ENCODE measurements around the gene C1orf105.
A peak's percentile ranks its signal among the peaks of the same experiment; 100 is the strongest.
"Not testable (repeated sequence)": the region's sequence is repeated elsewhere in the genome, so short reads cannot be mapped to it uniquely, and the experiment has no call there.

Gene C1orf105

DNA sequence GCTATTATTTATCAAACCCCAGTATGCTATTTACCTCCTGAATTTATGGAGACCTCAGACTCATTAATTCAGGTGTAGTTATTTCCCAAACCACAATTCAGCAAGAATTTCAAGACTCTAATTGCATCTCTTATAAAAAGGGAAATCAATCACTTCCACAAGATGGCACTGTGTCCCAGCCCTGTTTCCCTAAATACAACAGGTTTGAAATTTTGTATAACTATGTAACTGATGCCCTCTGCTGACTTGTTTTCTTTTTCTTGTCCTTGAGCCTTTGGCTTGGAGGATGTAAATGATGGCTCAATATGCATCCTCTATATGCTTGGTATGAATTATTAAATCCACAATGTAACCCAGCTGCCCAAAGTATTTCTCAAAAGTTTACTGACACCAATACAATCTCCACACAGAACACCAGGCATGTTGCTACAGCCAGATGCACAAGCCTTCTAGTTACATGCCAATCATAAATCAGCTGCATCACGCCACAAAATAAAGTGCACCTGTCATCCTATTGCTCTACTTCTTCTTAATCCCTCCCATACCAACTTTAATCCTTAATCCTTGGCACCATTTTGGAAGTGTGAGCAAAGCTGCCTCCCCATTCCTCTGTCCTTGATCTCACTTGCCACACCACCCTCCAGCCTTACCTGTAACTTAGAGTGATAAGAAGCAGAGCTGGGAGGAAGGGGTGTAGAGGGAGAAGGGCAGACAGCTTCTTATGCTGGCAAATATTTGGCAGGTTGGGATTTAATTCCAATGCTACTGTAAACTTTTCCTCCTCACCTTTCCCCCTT is 9.0 kb downstream of the C1orf105 start:
- DNase-seq: peak; percentile 61

DNA sequence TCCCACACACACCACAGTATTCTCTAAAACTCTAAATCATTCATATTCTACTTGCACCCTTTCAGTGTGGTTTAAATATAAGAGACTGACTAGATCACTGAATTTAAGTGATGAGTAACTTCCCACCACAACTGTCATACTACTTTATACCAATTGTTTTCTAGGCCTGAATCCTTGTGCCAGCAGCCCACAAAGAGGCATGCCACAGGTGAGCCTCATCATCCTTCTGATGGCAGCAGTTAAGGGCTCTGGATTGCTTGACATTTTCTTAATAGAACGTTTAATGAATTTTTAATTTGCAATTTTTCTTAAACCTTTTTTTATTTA is 9.6 kb downstream of the C1orf105 start:
- DNase-seq: no peak

GRCh38 chr1:172431204-172431603 is 10.7 kb downstream of the C1orf105 start:
- DNase-seq: no peak

GRCh38 chr1:172431721-172432192 is 11.3 kb downstream of the C1orf105 start:
- DNase-seq: no peak

DNA sequence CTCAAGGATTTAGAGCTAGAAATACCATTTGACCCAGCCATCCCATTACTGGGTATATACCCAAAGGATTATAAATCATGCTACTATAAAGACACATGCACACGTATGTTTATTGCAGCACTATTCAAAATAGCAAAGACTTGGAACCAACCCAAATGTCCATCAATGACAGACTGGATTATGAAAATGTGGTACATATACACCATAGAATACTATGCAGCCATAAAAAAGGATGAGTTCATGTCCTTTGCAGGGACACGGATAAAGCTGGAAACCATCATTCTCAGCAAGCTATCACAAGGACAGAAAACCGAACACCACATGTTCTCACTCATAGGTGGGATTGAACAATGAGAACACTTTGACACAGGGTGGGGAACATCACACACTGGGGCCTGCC is 16.7 kb downstream of the C1orf105 start:
- DNase-seq: not testable (repeated sequence)

- no peak for DNase-seq
Measured at GRCh38 chr1:172442404-172442803, 21.9 kb downstream of the C1orf105 start.

- DNase-seq: no peak
Measured at GRCh38 chr1:172442843-172443565, 22.5 kb downstream of the C1orf105 start.

DNA sequence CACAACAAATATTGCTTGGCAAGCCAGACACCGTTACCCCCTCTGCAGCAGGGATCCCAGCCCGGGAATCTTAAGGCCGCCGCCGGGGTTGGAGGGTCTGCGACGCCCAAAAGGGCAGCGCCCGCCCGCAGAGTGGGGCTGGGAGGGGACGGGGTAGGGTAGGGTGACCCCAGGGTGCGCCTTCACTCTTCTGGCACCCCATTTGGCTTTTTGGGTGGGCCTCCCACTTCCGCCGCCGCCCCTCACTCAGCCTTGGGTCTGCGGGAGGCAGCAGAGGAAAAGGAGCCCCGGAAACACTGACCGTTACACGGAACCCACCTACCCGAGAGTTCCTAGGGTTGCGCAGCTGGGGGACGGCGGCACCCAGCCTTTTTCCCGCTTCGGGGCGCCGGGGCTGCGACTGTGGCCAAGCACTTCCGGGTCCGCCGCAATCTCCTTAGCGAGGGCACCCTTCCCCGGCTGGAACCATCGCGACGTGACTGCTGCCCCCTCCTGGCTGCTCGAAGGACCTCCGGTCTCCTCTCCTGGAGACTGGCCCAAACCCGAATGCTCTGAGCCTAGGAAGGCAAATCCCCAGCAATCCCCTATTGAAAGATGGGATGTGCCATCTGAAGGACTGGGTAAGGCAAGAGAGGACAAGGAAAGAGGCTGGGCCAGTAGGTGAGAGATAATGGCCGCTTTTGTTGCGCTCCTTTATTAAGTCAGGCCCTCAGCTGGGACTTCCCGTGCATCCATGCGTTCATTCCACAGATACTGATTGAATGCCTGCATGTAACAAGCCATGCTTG is 23.4 kb downstream of the C1orf105 start, which contains the start of gene PIGC:
PIGC (minus strand) TSS at position 404 of the 788 bp plus-strand sequence. CDS start 1,447 bp downstream, outside the sequence.
- DNase-seq: peak; percentile 73

DNA sequence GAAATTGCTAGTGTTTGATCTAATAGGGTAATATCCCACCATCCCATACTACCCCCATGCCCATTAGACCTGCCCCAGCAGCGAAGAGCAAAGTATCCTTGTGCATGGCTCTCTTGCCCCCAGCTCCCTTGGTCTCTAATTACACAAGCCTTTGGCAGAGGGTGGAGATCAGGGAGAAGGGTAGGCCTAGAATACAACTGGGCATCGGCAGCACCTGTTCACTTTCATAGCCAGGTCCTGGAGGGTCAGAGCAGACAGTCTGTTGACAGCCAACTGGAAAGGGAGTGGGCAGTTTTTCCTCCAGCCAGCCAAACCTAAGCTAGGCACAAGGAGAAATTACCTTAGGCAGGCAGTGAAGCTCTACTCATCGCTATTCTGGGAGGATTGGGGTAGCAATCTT is 26.1 kb downstream of the C1orf105 start:
- DNase-seq: no peak

DNA sequence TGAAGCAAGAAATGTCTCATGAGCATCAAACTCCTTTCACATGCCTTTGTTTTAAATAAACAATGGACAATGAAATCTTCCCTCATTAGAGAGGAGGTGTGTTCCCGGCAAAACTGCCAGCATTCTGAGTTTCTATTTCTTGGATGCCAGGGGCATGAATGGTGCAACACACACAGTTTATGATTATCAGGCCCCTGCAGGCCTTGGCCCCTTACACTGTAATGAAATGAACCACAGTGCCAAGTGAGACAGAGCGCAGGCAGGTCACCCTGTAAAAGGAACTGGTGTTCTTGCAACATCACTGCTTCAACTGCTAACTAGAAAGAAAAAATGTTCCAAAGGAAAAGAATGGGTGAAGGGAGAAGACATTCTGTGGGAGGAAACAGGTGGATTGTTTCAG is 27.2 kb downstream of the C1orf105 start:
- DNase-seq: no peak

DNA sequence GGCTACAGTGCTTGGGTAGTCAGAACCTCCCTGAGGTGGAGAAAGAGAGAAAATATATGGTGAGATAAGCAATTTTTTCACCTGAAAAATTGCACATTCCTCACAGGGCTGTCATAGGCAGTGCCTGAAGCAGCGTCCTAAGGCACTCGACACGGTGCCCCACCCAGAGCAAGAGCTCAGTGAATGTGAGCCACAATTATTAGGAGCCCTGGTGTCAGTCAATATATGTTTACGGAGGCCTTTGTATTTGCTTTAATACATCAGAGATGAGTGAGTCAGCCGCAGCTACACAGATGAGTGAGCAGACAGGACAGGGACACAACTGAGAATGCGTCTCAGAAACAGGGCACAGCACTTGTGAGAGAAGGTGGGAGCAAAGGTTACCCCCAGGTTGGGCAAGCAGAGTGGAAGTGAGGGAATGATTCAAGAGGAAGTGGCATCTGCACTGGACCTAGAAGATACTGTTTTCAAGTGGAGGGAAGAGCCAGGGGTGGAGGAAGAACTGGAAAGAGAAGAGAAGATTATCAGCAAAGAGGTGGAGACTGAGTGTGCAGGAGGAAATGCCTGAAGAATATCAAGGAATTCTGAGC is 28.6 kb downstream of the C1orf105 start:
- no peak for DNase-seq

GRCh38 chr1:172449585-172450523 is 29.4 kb downstream of the C1orf105 start:
- DNase-seq: peak; percentile 78

DNA sequence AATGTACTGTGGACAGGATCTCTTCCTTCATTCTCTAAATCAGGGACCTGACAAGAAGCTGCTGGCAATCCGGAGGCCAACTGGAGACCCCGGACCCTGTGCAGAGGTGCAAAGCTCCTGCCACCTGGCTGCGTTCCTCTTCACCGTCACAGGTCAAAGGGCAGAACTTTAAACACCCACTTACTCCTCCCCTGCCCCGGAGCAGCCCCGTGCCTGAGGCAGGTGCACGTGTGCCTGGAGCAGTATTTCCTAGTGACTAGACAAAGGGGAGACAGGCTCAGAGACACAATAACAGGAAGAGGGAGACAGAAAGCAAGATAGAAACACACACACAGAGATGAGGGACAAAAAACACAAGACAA is 30.0 kb downstream of the C1orf105 start:
- DNase-seq: no peak

DNA sequence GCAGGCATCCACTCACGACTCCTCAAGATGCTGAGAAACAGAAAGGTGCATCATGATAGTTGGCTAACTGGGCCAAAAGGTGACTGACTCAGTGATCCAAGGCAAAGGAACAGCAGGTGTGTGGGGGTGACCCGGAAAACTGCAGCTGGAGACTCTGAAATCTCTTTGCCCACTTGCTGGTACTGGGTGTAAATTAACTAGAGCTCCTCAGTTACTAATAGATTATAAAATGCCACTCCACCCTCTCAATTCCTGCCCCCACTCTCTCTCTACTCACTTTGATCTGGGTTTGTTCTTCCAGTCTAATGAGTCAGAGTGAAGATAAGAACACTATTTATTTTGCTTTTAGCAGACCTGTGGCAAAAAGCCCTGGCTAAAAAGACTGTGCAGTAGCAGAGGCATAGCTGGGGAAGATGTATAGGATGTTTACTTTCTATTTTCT is 30.5 kb downstream of the C1orf105 start:
- no peak for DNase-seq

- no peak for DNase-seq
Measured at GRCh38 chr1:172452536-172453152, 32.2 kb downstream of the C1orf105 start.

DNA sequence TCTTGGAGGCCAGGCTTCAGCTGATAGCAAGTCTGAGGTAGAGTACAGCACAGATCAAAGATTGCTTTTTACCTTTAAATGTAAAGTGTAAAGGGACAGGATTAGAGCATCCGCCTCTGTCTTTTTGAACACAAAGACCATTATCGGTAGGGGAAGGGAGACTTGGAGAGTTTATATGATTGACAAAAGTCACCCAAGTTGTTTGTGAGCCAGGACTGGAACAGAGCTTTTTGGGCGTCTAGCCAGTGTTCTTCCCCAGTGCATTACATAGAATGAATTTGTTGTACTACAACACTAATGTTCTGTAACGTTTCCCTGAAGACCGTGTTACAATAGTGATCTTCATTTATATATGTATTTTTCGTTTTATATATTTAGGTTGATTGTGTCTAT is 32.7 kb downstream of the C1orf105 start:
- no peak for DNase-seq

DNA sequence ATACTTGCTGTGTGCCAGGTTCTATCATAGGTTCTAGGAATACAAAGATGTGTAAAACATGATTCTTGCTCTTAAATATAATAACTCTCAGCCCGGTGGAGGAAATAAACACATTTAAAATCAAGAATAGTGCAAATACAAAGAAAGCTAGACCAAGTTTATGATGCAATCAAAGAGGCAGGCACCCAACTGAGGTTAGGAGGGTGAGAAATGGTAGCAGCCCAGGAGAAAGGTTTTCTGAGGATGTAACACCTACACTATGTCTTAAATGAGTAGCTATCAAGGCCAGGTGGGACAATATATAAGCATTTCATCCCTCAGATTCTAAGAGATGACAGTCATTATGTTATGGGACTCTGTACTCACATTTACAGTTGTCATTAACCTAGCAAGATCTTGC is 33.1 kb downstream of the C1orf105 start:
- no peak for DNase-seq

- DNase-seq: no peak
Measured at GRCh38 chr1:172455451-172455850, 35.0 kb downstream of the C1orf105 start.

DNA sequence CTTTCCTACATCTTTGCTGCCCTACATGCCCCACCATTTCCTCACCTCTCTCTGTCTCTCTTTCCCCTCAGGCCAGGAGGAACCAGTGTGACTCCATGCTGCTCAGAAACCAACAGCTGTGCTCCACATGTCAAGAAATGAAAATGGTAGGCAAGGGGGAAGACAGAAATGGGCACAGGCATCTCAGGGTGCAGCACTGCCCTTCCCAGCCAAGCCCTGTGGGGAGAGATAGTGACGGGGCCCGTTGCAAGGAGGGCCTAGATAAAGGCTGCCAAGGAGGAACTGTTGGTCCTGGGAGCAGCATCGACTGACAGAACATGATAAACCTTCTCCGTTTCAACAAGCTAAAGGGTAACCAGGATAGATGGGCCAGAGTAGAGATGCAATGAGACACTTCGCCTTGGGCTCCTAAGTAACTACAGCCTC is 35.9 kb downstream of the C1orf105 start:
- no peak for DNase-seq

DNA sequence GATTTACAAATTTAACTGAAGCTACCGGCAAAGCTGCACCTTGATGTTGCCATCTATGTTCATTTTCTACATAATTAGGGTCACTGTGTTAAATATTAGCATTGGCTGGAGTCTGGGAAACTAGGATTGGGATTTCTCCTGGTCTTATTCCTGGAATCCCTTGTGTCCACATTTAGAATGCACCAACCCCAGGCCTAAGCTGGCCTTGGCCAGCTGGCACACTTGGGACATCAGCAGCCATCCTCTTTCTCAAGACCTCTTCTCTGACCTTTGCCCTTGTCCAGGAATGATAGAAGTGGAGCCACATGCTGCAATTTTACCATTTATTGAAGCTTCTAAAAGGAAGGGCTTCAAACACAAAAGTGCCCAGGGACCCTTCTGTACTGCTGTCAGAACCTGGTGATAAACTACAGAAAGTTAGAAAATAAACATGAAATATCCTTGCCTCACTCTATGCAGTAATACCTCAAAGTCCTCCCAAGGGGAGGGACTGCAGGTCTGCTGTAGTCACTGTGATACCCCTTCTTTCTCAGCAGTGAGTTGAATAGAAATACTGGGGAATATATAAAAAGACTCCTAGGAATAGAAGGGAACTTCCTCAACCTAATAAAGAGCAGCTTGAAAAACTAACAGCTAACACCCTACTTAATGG is 37.1 kb downstream of the C1orf105 start:
- DNase-seq: no peak

DNA sequence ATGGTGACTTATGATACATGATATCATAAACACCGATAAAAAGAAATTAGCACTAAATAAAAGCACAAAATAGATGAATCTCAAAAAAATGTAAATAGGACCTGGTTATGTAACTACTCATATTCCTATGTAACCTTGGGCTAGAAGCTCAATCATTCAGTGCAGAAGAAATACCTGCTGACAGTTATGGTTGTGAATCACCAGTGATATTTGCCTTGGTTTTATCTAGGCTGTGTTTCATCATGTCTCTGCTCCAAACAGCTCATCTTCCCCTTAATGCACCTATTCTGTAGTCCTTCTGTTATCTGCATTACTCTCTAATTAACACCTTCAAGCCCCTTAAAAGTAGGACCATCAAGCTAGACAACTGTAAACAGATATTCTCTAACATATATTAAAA is 39.7 kb downstream of the C1orf105 start:
- DNase-seq: no peak
